GM21528 (cell line): ENCODE results near the gene ABAT.
"Not testable (repeated sequence)": the region's sequence is repeated elsewhere in the genome, so short reads cannot be mapped to it uniquely, and the experiment has no call there.

Experiments
- ATAC-seq: cut with Tn5 transposase; IDR thresholded peaks from one replicate; pipeline ENCODE4 v1.9.1; 2021; ENCODE audit warnings: mild to moderate bottlenecking, moderate library complexity; ENCODE audit not compliant: unreplicated experiment, low FRiP score

Gene ABAT

GRCh38 chr16:8739151-8739550 is 64.7 kb downstream of the ABAT start:
- no peak for ATAC-seq

GRCh38 chr16:8739989-8740704 is 65.7 kb downstream of the ABAT start:
- ATAC-seq: no peak

- ATAC-seq: no peak
Measured at GRCh38 chr16:8740775-8741355, 66.4 kb downstream of the ABAT start.

- ATAC-seq: no peak
Measured at GRCh38 chr16:8741636-8742035, 67.2 kb downstream of the ABAT start.

- no peak for ATAC-seq
Measured at GRCh38 chr16:8742068-8742467, 67.7 kb downstream of the ABAT start.

GRCh38 chr16:8748944-8749343 is 74.5 kb downstream of the ABAT start:
- not testable (repeated sequence) for ATAC-seq

- no peak for ATAC-seq
Measured at GRCh38 chr16:8751481-8752311, 77.3 kb downstream of the ABAT start.

- ATAC-seq: no peak
Measured at GRCh38 chr16:8752706-8753105, 78.3 kb downstream of the ABAT start.

GRCh38 chr16:8753416-8754054 is 79.1 kb downstream of the ABAT start:
- ATAC-seq: no peak

GRCh38 chr16:8756755-8757154 is 82.3 kb downstream of the ABAT start:
- no peak for ATAC-seq

- ATAC-seq: no peak
Measured at GRCh38 chr16:8758022-8758421, 83.6 kb downstream of the ABAT start.

GRCh38 chr16:8760021-8760420 is 85.6 kb downstream of the ABAT start:
- ATAC-seq: no peak

- no peak for ATAC-seq
Measured at GRCh38 chr16:8761078-8761477, 86.7 kb downstream of the ABAT start.

GRCh38 chr16:8762254-8762653 is 87.8 kb downstream of the ABAT start:
- no peak for ATAC-seq

GRCh38 chr16:8763083-8763482 is 88.7 kb downstream of the ABAT start:
- no peak for ATAC-seq

- ATAC-seq: no peak
Measured at GRCh38 chr16:8763899-8764298, 89.5 kb downstream of the ABAT start.

- no peak for ATAC-seq
Measured at GRCh38 chr16:8764525-8765250, 90.3 kb downstream of the ABAT start.

- ATAC-seq: no peak
Measured at GRCh38 chr16:8767176-8767575, 92.8 kb downstream of the ABAT start.

- no peak for ATAC-seq
Measured at GRCh38 chr16:8768283-8768682, 93.9 kb downstream of the ABAT start.

GRCh38 chr16:8768692-8769091 is 94.3 kb downstream of the ABAT start:
- no peak for ATAC-seq
